ENCODE results near the gene KRTAP2-3.
"Not testable (repeated sequence)": the region's sequence is repeated elsewhere in the genome, so short reads cannot be mapped to it uniquely, and the experiment has no call there.

KRTAP2-3 gene, protein sequence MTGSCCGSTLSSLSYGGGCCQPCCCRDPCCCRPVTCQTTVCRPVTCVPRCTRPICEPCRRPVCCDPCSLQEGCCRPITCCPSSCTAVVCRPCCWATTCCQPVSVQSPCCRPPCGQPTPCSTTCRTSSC

DNA sequence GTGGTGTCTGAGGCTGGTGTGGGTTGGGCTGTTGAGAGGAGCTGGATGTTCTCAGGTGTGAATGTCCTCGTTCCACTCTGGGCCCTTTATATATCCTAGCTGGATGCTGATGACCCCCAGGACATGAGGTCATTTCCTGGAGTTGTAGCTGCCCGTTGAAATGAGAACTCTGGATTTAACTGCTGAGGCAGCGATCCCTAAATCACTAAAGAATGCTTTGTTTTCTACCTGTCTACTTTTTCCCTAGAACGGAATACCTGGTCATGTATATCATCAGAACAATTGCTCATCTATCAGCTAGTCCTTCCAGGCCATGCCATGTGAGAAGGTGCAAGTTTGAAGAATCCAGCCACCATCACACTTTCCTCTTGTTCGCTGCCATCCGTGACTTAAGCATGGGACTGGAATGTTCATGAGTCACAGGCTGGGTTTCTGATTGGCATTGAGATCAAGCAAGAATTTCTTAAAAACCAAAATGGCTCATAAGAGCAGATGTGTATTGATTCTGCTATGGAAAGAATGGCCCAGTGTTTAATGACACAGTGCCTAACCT is at the start of gene KRTAP2-3:
Gene KRTAP2-3, minus strand, starts transcription at position 63 of the 553 bp plus-strand sequence. CDS start 64 bp downstream, outside the sequence.
- no peak for DNase-seq

DNA sequence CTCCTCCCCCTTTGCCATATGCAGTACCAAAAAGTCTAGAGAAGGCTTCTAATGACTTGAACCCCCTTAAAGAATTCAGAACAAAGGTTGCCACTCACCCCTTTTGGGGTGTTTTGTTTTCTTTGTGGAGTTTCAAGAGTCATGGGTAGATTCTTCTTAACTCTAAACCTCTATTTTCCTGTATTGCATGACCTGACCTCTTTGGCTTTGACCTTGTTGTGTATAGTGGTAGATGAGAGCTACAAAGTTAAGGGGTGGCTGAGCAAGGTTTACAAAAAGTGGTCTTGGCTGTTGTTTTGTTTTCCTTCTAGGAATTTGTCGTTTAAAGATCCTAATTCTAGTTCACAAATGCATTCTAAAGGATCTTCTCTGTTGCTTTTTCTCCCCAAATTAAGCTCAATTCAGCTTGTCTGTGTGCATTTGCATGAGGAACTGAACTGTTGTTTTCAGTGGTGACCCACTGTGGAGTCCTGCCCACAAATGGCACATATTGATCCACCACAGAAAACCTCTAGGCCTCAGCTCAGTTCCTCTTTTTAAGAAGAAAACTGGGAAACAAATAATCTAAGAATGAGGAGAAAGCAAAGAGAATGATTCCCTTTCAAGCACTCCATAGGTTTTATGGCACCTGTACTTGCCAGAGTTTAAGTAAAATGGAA is 48.9 kb upstream of the KRTAP2-3 start:
- DNase-seq = not testable (repeated sequence)

DNA sequence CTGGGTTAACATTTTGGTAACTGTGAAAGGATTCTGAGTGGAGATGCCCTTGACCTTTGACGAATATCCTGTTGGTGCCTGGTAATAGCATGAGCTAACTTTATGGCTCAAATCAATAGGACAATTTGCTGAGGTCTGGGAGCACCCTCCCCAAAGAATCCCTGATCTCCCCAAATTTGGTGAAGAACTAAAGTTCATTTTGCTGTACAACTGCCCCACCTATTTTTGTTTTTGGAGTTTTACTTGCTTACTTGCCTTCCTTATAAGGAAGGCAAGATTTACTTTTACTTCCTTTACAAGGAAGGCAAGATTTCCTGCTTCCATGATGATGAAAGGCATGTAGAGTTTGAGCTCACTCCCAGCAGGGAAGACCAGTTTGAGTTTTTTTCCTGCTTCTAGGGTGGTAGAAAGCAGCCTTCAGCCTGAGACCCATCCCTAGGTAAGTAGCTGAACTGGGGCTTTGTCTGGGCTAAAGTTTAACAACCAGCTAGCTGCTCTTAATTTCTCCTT is 48.1 kb upstream of the KRTAP2-3 start:
- DNase-seq = no peak

DNA sequence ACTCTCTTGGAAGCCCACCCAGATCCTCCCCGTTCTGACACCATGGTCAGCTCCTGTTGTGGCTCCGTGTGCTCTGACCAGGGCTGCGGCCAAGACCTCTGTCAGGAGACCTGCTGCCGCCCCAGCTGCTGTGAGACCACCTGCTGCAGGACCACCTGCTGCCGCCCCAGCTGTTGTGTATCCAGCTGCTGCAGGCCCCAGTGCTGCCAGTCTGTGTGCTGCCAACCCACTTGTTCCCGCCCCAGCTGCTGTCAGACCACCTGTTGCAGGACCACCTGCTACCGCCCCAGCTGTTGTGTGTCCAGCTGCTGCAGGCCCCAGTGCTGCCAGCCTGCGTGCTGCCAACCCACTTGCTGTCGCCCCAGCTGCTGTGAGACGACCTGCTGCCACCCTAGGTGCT is 45.4 kb upstream of the KRTAP2-3 start, which contains the start of gene KRTAP4-9:
Gene KRTAP4-9, plus strand, starts transcription at position 43 of the 400 bp plus-strand sequence. Its CDS starts 0 bp downstream, at position 43.
- not testable (repeated sequence) for DNase-seq

DNA sequence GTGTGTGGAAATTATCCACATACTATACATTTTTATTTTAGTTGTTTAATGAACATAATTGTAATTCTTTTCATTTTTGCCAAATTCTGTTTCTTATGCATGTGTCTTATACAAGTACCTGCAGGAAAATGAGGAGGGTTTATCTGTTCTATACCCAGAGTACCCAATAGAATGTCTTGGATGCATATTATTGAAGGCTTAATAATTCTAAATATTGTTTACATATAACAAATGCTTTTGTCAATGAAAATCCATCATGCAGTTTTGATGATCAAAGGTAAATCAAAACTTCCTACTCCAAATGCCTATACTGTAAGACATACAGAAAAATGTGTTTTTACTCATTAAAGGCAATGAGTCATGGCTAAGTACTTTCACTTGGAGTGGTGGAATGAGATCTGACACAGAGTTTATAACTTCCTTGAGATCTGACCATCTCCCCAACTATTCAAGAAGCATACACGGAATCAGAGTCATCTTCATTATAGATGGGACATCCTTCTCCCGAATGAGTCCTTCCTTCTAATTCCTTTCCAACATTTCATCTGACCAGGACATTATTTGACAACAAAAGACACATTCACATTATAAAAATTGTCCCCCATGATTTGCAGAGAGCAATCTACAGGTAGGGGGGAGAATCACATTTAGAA is 44.6 kb upstream of the KRTAP2-3 start:
- DNase-seq = not testable (repeated sequence)

DNA sequence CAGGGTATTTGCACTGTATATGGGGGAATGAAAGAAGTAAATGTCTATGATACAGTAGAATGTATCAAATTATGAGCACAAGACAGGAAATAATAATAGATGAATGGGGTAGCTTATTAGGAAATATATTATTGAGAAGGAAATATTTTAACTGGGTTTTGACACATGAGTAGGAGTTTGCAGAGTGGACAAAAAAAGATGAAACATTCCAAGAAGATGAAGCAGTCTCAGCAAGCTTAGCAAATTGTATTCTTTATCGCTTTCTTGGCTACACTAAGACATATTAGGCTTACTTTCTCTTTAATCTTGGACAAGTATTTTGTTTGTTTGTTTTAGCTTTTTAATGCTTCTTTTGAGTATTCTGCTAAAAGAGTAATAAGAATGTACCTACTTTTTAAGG is 44.0 kb upstream of the KRTAP2-3 start:
- no peak for DNase-seq

DNA sequence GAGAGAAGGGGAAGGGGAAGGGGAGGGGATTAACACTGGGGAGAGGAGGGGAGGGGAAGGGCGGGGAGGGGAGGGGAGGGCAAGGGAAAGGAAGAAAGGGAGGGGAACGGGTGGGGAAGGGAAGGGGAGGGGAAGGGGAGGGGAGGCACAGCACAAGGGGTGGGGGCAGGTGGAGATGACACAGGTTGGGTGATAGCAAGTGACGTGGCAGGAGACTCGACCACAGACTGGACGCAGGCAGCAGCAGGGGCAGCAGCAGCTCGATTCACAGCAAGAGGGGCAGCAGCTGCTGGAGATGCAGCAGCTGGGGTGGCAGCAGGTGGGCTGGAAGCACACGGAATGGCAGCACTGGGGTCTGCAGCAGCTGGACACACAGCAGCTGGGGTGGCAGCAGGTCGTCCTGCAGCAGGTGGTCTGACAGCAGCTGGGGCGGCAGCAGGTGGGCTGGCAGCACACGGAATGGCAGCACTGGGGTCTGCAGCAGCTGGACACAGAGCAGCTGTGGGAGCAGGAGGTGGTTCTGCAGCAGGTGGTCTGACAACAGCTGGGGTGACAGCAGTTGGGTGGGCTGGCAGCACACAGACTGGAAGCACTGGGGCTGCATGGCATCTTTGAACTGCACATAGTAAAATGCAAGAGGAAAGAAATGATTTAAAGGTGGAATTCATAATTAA is 41.8 kb upstream of the KRTAP2-3 start, which contains the start of gene KRTAP4-16:
Gene KRTAP4-16, minus strand, starts transcription at position 624 of the 674 bp plus-strand sequence. Its CDS starts 0 bp downstream, at position 624.
- no peak for DNase-seq

DNA sequence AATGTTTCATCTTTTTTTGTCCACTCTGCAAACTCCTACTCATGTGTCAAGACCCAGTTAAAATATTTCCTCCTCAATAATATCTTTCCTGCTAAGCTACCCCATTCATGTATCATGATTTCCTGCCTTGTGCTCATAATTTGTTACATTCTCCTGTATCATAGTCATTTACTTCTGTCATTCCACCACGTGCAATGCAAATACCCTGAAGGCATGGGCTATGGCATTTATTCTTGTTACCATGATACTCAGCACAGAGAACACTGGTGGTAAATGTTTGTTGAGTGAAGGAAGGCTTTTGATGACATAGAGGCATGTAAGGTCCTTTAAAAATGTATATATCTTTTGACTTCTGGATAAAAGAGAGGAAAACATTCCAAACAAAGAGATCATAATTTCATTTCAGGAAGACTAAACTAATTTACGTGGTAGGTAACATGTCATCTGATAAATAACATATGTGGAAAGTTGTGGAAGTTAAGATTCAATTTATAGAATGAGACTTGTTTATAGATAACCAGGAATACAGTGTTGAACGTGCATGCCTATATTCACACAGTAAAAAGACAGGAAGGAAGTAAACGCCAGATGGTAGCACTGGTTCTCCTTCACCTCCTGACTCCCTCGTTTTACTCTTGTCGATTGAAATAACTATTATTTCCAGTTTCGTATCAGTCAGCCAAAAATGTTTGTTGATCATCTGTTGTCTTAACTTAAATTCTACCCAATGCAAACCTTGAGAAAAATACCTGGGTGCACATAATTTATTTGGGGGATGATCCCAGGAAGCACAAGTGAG is 40.0 kb upstream of the KRTAP2-3 start:
- not testable (repeated sequence) for DNase-seq

DNA sequence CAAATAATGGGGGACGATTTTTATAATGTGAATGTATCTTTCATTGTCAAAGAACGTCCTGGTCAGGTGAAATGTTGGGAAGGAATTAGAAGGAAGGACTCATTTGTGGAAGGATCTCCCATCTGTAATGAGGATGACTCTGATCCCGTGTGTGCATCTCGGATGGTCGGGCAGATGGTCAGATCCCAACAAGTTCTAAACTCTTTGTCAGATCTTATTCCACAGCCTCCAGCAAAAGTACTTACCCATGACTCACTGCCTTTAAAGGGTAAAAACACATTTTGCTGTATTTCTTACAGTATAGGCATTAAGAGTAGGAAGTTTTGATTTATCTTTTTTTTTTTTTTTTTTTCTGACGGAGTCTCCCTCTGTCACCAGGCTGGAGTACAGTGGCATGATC is 38.6 kb upstream of the KRTAP2-3 start:
- DNase-seq = no peak

DNA sequence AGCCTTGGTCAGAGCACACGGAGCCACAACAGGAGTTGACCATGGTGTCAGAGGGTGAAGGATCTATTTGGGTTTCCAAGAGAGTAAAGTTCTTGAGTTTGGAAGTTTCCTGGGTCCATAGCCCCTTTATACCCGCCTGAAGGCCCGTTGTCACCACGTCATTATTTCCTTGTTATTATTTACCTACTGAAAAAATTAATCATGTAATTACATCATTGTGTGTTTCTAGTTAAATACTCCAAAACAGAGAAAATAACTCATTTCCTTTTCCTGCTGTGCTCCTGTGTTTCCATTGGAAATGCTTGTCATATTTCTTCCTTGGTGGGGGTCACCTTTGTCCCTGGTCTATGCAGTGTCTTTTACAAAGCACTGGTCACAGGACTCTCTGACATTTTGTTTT is 38.1 kb upstream of the KRTAP2-3 start, which contains the start of gene KRTAP4-8:
Gene KRTAP4-8, minus strand, starts transcription at position 101 of the 400 bp plus-strand sequence. Its CDS starts 58 bp downstream, at position 43.
- no peak for DNase-seq

DNA sequence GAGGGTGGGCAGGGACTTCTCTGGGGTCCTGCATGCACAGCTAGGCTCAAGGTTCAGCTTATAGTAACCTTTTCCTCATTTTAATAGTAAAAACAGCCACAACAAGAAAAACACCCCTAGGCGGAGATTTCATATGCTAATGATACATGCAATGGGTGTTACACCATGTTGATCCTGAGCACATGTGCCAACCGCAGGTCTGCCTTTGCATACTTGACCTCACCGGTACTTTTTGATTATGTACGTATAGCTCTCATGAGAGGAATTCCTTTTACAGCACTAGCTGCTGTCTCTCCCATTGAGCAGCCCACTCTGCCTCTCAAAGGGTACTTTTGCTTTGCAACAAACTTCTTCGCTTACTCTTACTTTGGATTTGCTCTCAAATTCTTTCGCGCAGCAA is 36.1 kb upstream of the KRTAP2-3 start:
- no peak for DNase-seq

DNA sequence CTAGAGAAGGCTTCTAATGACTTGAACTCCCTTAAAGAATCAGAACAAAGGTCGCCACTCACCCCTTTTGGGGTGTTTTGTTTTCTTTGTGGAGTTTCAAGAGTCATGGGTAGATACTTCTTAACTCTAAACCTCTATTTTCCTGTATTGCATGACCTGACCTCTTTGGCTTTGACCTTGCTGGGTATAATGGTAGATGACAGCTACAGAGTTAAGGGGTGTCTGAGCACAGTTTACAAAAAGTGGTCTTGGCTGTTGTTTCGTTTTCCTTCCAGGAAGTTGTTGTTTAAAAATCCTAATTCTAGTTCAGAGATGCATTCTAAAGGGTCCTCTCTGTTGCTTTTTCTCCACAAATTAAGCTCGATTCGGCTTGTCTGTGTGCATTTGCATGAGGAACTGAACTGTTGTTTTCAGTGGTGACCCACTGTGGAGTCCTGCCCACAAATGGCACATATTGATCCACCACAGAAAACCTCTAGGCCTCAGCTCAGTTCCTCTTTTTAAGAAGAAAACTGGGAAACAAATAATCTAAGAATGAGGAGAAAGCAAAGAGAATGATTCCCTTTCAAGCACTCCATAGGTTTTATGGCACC is 28.9 kb upstream of the KRTAP2-3 start:
- not testable (repeated sequence) for DNase-seq

DNA sequence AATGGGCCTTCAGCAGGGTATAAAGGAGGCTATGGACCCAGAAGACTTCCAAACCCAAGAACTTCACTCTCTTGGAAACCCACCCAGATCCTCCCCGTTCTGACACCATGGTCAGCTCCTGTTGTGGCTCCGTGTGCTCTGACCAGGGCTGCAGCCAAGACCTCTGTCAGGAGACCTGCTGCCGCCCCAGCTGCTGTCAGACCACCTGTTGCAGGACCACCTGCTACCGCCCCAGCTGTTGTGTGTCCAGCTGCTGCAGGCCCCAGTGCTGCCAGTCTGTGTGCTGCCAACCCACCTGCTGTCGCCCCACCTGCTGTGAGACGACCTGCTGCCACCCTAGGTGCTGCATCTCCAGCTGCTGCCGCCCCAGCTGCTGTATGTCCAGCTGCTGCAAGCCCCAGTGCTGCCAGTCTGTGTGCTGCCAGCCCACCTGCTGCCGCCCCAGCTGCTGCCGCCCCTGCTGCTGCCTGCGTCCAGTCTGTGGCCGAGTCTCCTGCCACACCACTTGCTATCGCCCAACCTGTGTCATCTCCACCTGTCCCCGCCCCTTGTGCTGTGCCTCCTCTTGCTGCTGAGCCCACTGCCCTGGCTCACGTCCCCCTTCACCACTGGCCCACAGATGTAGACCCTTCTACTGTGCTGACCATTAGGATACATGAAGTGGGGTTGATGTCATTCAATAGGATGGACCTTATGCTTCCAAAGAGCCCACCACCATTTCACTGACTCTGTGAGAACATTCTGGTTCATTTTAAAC is 24.4 kb upstream of the KRTAP2-3 start, which contains the start of gene KRTAP4-7:
Gene KRTAP4-7, plus strand, starts transcription at position 51 of the 757 bp plus-strand sequence. Its CDS starts 57 bp downstream, at position 108.
- DNase-seq = not testable (repeated sequence)

DNA sequence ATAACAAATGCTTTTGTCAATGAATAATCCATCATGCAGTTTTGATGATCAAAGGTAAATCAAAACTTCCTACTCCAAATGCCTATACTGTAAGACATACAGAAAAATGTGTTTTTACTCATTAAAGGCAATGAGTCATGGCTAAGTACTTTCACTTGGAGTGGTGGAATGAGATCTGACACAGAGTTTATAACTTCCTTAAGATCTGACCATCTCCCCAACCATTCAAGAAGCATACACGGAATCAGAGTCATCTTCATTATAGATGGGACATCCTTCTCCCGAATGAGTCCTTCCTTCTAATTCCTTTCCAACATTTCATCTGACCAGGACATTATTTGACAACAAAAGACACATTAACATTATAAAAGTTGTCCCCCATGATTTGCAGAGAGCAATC is 23.5 kb upstream of the KRTAP2-3 start:
- DNase-seq = not testable (repeated sequence)

DNA sequence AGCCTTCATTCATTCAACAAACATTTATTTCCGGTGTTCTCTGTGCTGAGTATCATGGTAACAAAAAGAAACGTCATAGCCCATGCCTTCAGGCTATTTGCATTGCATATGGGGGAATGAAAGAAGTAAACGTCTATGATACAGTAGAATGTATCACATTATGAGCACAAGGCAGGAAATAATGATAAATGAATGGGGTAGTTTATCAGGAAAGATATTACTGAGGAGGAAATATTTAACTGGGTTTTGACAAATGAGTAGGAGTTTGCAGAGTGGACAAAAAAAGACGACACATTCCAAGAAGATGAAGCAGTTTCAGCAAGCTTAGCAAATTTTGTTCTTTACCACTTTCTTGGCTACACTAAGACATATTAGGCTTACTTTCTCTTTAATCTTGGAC is 22.7 kb upstream of the KRTAP2-3 start:
- DNase-seq = no peak

DNA sequence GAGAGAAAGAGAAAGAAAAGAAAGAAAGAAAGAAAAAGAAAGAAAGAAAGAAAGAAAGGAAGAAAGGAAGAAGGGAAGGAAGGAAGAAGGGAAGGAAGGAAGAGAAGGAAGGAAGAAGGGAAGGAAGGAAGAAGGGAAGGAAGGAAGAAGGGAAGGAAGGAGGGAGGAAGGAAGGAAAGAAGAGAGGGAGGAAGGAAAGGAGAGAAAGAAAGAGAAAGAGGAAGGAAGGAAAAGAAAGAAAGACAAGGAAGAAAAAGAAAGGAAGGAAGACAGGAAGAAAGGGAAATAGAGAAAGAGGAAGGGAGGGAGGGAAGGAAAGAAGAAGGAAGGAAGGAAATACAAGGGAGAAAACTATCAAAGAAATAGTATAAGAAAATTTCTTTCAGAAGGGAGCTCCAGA is 16.9 kb upstream of the KRTAP2-3 start:
- no peak for DNase-seq

DNA sequence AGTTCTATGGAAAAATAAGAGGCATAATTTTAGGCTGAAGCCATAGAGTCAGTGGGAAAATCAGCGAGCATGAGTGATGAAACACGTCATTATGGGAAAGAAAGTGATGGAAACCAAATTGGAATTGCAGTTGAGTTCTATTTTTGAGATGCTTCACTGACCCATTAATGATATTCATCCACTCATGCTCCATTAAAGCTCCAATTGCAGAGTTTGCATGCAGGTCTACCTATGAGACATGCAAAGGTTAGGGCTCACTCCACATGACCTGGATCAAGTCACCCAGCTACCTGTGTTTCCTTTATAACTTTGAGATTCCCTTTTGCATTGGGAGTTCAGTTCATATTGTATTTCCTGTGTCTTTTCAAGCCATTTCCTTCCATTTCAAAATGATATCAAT is 13.8 kb upstream of the KRTAP2-3 start:
- DNase-seq = no peak

DNA sequence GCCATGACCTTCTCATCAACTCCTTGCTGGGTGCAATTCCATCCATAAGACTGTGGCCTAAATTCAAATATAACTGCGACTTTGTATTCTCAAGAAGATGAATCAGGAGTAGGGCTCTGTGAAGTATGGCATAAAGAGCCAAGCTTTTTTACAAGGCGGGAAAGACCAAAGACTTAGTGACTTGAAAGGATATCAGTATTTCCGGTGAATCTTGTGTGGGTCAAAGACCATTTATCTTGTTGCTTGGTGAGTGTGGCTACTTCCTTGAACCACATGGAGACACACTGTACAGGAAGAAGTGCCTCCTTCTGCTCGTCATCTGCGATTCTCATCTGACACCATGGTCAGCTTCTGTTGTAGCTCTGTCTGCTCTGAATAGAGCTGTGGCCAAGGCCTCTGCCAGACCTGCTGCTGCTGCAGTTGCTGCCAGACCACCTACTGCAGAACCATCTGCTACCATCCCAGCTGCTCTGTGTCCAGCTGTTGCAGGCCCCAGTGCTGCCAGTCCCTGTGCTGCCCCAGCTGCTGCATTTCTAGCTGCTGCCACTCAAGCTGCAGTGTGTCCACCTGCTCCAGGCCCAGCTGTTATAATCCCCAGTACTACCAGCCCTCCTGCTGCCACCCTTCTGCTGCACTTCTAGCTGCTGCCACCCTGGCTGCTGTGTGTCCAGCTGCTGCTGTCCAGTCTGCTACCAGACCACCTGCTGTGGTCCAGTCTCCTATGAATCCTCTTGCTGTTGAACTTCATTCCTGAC is 11.9 kb upstream of the KRTAP2-3 start:
- DNase-seq = no peak

DNA sequence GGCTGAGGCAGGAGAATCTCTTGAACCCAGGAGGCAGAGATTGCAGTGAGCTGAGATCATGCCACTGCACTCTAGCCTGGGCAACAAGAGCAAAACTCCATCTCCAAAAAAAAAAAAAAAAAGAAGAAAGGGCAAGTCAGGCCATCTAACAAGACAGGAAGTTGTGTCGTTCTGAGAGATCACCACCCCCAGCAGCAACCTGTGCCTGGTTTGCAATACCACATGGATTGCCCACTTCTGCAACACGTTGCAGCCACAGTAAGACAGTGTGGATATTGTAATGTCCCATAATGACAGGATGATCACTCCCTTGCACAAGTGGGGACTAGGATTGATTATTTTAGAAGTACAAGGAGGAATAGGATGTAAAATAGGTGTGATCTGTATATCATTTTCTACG is 9.1 kb upstream of the KRTAP2-3 start:
- DNase-seq = no peak

DNA sequence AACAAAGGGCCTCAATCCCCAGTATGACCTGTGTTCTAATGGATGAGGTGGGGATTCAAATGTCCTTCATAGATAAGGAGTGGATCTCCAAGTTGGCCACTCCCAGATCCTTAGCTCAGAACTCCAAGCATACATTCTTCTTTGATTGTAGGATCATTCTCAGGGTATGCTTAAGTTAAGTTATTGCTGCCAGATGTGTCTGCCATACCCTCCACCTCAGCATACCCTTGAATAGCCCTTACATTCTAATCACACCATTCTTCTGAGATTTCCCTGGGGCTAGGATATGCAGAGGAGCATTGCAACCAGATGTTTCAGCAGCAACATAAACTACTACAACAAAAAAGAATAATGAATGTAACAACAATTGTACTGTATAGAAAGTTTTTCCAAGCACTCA is 7.4 kb upstream of the KRTAP2-3 start:
- no peak for DNase-seq

Data from CD4-positive, alpha-beta T cell treated with Interleukin-12 subunit alpha and Interleukin-12 subunit beta, for 1 hour (primary cell).